Measurements from ENCODE around the gene ANKRD28. TPM values are rescaled to one million over a fixed set of nuclear protein-coding genes. Genes with fewer than 3 reads are reported as not detected.
"Not testable (repeated sequence)": the region's sequence is repeated elsewhere in the genome, so short reads cannot be mapped to it uniquely, and the experiment has no call there.

Gene ANKRD28
- 59.5 and 90.1 TPM in 2 replicates for total RNA-seq

DNA sequence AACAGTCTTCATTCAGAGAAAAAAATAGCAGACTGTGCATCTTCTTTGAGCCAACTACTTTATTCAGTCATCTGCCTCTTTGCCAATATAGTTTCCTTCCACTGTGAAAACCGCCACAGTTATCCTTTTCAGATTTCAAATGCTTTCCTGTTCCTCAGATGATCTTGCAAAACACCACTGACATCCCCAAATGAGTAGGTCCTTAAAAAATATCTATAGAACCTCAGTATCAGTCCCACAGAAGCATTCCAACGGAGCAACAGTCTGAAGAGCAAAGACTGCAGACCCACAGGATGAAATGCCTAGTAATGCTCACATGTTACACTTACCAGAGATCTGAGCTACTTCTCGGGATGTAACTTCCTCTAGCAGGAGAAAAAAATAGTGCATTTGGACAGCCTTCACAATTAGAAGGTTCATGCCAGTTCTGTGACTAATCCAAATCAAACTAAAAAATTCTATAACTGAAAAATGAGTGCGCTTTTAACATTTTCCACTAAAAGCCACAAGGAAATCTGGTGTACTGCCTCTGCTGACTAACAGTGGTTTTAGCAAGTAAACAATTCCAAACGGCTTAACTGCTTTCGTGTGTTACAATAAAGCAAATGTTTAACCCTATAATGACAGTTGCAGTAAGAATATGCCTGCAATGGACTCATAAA, at the start of gene ANKRD28:
Gene ANKRD28 (minus strand): TSS at position 338 of the 662 bp plus-strand sequence. CDS start 1,458 bp downstream, outside the sequence.
- peak; percentile 85 to 95 for DNase-seq (ENCODE audit: low read depth in 2 of 2)

DNA sequence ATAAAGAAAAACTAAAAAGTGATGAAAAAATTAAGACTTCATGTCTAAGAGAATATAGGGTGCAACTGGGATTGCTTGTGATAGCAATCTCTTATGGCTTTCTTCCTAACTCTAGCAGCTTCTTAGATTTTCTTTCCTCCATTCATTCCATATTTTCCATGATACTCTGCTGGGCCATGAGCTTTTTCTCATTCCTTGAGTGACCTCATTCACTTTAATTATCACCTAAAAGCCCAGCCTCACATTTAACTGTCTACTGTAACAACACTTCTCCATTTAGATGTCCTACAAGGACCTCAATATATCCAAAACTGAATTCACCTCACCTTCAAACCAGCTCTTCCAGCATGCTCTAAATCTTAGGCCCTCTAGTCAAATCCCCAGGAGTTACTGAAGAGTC, 49.5 kb upstream of the ANKRD28 start:
- no peak for DNase-seq (ENCODE audit: low read depth in 2 of 2)

DNA sequence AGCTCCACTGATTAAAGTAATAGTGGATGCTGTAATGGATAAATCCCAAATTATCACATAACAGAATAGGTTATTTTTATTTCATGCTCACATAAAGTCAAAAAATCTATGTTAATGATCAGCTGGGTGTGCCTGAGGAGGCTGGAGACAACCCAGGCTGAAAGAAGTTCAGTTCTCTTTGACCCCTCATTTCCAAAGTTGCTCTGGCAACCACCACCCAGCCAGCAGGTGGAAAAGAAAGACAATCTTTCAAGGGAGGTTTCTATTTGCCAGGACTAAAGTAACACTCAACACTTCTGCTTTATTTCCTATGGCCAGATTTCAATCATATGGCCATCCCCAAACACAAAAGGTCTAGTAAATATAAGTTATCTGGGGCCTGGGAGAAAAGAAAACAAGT, 48.8 kb upstream of the ANKRD28 start:
- no peak for DNase-seq (ENCODE audit: low read depth in 2 of 2)

DNA sequence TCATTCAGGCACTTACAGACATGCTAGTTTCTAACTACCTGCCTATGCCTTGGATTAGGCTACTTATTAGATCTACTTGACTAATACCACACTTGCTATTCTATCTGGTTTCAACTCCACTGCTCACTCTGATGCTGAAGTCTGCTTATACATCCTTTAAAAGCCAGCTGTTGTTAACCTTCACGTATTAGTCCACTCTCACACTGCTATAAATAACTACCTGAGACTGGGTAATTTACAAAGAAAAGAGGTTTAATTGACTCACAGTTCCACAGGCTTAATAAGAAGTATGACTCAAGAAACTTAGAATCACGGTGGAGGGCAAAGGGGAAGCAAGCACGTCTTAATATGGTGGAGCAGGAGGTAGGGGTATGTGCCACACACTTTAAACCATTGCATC, 47.7 kb upstream of the ANKRD28 start:
- DNase-seq (ENCODE audit: low read depth in 2 of 2): no peak

- DNase-seq (ENCODE audit: low read depth in 2 of 2): no peak
Observed at GRCh38 chr3:15844889-15845288, 47.1 kb upstream of the ANKRD28 start.

DNA sequence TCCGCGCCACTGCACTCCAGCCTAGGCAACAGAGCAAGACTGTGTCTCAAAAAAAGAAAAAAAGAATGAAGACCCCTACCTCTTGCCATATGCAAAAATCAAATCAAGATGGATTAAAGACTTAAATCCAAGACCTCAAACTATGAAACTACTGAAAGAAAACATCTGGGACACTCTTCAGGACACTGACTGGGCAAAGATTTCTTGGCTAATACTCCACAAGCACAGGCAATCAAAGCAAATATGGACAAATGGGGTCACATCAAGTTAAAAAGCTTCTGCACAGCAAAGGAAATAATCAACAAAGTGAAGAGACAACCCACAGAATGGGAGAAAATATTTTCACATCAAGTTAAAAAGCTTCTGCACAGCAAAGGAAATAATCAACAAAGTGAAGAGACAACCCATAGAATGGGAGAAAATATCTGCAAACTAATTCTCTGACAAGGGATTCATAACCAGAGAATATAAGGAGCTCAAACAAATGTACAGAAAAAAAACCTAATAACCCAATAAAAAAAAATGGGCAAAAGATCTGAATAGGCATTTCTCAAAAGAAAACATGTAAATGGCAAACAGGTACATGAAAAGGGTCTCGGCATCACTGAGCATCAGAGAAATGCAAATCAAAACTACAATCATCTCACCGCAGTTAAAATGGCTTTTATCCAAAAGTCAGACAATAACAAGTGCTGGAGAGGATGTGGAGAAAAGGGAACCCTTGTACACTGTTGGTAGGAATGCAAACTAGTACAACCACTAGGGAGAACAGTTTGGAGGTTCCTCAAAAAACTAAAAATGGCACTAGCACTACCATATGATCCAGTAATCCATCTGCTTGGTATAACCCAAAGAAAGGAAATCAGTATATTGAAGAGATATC, 43.6 kb upstream of the ANKRD28 start:
- not testable (repeated sequence) for DNase-seq (ENCODE audit: low read depth in 2 of 2)

DNA sequence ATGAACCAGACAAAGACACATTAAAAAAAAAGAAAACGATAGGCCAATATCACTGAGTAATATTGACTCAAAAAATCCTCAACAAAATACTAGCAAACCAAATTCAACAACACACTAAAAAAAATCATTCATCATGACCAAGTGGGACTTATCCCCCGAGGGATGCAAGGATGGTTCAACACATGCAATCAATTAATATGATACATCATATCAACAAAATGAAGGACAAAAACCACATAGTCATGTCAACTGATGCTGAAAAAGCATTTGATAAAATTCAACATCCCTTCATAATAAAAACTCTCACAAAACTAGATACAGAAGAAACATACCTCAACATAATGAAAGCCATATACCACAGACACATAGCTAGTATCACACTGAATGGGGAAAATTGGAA, 41.8 kb upstream of the ANKRD28 start:
- DNase-seq (ENCODE audit: low read depth in 2 of 2): no peak

DNA sequence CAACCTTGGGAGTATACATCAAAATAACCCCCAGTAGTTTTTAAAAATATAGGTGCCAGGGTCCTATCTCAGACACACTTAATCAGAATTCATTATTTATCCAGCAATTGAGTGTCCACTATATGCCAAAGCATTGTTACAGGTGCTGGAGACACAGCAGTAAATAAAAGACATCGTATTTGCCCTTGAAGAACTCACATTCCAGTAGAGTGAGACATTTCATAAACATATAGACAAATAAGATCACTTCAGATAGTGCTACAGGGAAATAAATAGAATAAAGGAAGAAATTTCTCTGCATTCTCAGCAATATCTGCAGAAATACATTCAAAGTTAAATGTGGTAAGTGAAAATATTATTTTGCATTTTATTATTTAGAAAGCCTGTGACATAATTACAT, 34.1 kb upstream of the ANKRD28 start:
- DNase-seq (ENCODE audit: low read depth in 2 of 2): no peak

DNA sequence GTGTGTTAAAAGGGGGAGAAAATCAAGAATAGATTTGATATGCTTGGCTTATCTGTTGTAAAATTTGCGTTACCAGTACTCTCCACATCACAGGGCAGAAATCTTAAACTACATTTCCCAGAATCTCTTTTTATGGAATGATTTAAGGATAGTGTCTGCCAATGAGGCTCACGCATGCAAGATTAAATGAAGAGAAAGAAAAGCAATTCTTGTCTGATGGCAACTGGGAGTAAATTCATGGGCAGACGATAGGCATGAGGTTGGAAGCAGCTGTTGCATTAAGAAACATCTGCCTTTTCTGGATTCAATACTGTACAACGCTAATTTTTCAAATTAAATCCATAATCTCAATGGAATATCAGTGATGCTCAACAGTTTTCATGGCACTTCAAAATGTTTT, 27.2 kb upstream of the ANKRD28 start:
- DNase-seq (ENCODE audit: low read depth in 2 of 2): no peak

DNA sequence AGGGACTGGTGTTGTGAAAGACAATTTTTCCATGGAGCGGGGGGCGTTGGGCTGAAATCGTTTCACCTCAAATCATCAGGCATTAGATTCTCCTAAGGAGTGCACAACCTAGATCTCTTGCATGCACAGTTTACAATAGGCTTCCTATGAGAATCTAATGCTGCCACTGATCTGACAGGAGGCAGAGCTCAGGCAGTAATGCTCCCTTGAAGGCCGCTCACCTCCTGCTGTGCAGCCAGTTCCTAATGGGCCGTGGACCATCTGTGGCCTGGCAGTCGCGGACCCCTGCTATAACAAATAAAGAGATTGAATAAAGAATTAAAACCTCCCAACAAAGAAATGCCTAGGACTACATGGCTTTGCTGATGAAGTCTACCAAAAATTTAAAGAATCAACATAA, 25.3 kb upstream of the ANKRD28 start:
- DNase-seq (ENCODE audit: low read depth in 2 of 2): no peak

DNA sequence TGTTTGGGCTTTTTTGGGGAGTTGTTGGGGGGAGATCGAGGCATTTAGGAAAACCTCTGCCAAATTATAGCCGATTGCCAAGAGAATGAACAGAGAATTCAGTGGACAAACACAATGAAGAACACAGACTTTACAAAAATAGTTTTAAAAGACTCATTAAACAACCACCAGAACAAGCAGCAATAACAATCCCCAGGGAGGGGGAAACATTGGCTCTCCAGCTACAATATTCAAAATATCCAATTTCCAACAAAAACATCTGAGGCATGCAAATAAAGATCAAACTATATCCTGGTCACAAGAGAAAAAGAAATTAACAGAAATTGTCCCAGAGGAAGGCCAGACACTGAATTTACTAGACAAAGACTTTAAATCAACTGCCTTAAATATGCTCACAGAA, 24.5 kb upstream of the ANKRD28 start:
- no peak for DNase-seq (ENCODE audit: low read depth in 2 of 2)

- DNase-seq (ENCODE audit: low read depth in 2 of 2): no peak
Observed at GRCh38 chr3:15820911-15821310, 23.1 kb upstream of the ANKRD28 start.

DNA sequence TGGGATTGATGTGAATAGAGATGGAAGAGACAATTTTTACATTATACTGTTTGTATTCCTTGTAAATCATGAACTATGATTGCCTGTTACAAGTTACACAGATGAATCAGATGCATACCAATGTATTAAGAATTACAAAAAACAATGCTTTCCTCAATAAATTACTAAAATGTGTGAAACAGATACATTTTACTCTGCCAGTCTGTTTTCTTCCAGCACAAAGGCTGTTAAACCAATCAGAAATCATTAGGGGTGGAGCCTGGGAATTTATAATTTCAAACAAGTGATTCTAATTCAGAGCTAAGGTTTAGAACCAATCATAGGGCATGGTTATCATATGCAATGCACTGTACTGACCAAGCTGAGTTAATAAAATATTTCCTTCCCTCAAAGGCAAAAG, 21.8 kb upstream of the ANKRD28 start:
- DNase-seq (ENCODE audit: low read depth in 2 of 2): no peak

DNA sequence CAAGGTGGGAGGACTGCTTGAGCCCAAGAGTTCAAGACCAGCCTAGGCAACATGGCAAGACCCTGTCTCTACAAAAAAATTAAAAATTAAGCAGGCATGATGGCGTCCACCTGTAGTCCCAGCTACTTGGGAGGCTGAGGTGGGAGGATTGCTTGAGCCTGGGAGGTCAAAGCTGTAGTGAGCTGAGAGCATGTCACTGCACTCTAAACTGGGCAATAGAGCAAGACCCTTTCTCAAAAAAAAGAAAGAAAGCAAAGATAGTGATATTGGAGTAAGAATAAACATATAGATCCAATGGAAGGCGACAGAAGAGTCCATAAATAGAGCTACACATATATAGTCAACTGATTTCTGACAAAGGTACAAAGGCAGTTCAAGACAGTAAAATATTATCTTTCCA, 21.3 kb upstream of the ANKRD28 start:
- no peak for DNase-seq (ENCODE audit: low read depth in 2 of 2)

- DNase-seq (ENCODE audit: low read depth in 2 of 2): peak; percentile 68 to 79
Observed at GRCh38 chr3:15815696-15816095, 17.9 kb upstream of the ANKRD28 start.

DNA sequence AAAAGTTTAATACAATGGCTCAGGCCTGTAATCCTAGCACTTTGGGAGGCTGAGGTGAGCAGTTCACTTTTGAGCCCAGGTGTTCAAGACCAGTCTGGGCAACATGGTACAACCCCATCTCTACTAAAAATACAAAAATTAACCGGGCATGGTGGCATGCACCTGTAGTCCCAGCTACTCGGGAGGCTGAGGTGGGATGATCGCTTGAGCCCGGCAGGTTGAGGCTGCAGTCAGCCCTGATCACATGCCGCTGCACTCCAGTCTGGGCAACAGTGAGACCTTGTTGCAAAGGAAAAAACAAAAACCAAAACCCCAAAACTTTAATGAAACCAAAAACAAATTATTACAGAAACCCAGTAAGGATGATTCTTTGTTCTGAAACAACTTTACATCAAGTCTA, 15.3 kb upstream of the ANKRD28 start:
- not testable (repeated sequence) for DNase-seq (ENCODE audit: low read depth in 2 of 2)

DNA sequence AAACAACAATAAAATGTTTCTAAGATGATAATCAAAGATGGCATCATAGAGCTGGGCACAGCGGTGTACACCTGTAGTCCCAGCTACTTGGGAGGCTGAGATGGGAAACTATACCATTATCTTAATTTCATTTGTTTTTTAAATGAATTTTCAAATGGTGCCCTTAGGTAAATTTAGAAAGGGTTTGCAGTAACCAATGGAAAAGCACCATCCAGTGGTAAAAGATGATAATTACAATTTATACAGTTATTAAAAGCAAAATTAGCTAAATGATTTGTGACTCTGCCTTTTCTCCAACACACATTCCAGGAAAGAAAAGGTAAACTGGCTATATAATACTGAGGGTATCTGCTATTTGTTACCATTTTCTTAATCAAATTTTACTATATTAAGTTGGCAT, 14.4 kb upstream of the ANKRD28 start:
- DNase-seq (ENCODE audit: low read depth in 2 of 2): peak; percentile 44 to 47

GRCh38 chr3:15810702-15811101, 12.9 kb upstream of the ANKRD28 start:
- DNase-seq (ENCODE audit: low read depth in 2 of 2): no peak

GRCh38 chr3:15809313-15809712, 11.5 kb upstream of the ANKRD28 start:
- peak in 1 of 2 donors; percentile 32 for DNase-seq (ENCODE audit: low read depth in 2 of 2)

- no peak for DNase-seq (ENCODE audit: low read depth in 2 of 2)
Observed at GRCh38 chr3:15808679-15809310, 11.0 kb upstream of the ANKRD28 start.

GRCh38 chr3:15805756-15806266, 8.0 kb upstream of the ANKRD28 start:
- DNase-seq (ENCODE audit: low read depth in 2 of 2): peak; percentile 64 to 90

DNA sequence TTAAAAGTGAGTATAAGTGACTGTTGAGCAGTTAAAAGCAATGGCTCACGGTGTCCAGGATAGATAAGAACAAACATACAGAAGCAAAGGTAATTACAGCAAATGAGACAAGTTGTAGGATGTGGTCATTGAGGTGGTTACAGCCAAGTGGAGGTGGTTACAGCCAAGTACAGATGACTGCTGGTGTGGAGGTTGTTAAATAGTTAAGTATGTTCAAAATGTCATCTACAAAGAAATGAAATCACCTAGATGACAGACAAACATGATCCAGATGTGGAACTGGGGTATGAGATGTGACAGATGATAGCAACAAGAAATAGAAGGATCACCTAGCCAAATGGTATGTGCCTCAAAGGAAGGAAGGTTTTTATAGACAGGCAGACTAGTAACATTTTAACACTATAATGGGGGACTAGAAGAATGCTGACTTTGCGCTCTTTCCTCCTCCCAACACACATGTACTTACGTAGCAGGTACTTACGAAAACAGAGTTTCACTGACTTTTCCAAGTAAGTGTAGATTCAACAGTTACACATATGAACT, 6.8 kb upstream of the ANKRD28 start:
- no peak for DNase-seq (ENCODE audit: low read depth in 2 of 2)

Data from dermis microvascular lymphatic vessel endothelial cell (primary cell).